GM12874 (cell line): ENCODE data around the gene TRMT5.

Source experiments
- TF ChIP-seq, protein P1 (sequence below): IDR thresholded peaks from 2 replicates; pipeline ENCODE4 v1.5.1; 2011; ENCODE audit warnings: low read depth, mild to moderate bottlenecking, control low read depth, low read length, moderate library complexity; ENCODE audit not compliant: insufficient read depth

The TRMT5 gene, protein sequence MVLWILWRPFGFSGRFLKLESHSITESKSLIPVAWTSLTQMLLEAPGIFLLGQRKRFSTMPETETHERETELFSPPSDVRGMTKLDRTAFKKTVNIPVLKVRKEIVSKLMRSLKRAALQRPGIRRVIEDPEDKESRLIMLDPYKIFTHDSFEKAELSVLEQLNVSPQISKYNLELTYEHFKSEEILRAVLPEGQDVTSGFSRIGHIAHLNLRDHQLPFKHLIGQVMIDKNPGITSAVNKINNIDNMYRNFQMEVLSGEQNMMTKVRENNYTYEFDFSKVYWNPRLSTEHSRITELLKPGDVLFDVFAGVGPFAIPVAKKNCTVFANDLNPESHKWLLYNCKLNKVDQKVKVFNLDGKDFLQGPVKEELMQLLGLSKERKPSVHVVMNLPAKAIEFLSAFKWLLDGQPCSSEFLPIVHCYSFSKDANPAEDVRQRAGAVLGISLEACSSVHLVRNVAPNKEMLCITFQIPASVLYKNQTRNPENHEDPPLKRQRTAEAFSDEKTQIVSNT

DNA sequence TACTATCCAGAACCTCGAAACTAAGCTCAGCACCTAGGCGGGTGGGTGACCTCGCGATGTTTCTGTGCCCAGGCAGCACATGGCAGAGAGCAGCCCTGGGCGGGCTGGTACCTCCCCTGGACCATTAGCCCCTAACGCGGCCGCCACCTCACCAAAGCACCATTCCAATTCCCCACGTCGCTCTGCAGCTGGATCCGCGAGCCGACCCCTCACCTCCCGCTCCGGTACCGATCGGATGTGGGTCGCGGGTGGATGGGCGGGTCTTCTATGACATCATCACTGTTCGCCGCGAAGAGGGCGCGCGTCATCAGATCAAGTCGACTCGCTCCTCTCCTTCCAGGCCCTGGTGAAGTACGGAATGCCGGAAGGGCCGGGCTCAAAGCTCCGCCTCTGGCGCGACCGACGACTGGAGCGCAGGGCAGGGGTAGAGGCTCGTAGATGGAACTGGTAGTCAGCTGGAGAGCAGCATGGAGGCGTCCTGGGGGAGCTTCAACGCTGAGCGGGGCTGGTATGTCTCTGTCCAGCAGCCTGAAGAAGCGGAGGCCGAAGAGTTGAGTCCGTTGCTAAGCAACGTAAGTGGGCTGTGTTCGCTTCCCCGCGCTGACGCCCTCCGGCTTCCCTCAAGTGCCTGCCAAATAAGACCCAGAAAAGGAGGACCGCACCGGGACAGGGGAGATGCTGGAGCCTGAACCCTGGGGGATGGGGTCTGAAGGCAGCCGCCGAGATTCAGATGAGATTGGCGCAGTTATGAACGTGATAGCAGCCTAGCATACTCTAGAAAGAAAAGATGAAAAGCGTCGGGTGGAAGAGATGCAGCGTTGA is at the start of gene TRMT5, which contains the start of gene SLC38A6:
TSS of gene TRMT5 (minus strand) at position 269 of the 822 bp plus-strand sequence. CDS start at position 163, 106 bp downstream.
TSS of gene SLC38A6 (plus strand) at position 435 of the 822 bp plus-strand sequence. CDS start at position 468, 33 bp downstream.
- TF ChIP-seq, protein P1, sequence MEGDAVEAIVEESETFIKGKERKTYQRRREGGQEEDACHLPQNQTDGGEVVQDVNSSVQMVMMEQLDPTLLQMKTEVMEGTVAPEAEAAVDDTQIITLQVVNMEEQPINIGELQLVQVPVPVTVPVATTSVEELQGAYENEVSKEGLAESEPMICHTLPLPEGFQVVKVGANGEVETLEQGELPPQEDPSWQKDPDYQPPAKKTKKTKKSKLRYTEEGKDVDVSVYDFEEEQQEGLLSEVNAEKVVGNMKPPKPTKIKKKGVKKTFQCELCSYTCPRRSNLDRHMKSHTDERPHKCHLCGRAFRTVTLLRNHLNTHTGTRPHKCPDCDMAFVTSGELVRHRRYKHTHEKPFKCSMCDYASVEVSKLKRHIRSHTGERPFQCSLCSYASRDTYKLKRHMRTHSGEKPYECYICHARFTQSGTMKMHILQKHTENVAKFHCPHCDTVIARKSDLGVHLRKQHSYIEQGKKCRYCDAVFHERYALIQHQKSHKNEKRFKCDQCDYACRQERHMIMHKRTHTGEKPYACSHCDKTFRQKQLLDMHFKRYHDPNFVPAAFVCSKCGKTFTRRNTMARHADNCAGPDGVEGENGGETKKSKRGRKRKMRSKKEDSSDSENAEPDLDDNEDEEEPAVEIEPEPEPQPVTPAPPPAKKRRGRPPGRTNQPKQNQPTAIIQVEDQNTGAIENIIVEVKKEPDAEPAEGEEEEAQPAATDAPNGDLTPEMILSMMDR = no peak

DNA sequence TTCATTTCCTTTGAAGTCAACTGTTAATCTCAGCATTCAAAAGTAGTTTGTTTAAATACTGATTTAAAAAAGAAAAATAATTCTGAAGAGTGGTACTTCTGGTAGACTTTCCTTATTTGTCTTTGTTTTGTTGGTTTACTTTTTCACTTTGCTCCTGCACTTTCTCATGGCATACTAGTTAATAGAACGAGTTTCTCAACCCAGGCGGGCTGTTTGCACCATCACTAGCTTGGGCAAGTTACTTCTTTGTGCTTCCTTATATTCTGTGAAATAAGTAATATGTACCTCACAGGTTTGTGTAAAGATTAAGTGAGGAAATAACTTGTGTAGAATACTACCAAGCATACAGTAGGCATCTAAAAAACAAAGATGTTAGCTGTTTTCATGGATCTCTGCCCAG is 45.6 kb upstream of the TRMT5 start:
- TF ChIP-seq, protein P1 = no peak

DNA sequence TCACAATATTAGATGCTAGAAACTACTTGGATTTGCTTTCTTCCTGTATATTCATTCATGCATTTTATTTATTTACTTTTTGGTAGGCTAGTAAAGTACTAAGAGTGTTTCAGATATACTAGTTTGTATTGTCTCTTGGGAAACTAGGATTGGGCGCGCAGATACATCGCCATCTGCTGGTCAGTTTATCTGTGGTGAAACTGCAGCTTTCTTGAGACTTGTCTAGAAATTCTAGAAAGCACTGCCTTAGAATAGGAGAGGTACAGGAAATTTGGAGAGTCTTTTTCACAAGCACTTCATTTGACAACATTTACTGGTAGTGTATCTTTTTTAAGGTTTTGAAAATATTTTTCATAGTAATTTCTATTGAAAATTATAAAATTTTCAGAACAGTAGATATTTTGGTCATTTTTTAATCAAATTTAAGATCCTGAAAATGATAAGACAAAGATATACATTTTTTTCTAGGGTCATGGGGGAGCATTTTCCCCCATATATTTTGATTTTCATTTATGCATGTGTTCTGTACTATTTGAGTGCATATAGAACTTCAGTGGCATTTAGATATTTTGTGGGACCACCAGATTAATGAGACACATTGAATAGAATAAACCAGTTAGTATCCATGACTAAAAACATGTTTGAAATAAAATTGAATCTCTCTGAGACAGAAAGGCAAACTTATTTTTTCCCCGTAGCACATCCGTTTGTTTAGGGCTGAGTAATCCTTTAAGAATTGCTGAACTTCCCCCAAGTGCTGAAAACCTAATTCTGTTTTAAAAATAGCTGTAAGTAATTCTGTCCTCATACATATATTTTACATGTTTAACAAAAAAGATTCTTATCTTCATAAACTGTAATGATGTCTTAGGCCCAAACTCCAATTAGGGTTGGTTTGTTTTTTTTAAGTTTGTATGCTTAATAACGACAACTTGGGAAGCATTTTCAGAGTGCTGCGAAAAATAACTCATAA is 44.7 kb upstream of the TRMT5 start:
- TF ChIP-seq, protein P1 = peak; percentile 52; the same call in 1 of the 2 replicates

DNA sequence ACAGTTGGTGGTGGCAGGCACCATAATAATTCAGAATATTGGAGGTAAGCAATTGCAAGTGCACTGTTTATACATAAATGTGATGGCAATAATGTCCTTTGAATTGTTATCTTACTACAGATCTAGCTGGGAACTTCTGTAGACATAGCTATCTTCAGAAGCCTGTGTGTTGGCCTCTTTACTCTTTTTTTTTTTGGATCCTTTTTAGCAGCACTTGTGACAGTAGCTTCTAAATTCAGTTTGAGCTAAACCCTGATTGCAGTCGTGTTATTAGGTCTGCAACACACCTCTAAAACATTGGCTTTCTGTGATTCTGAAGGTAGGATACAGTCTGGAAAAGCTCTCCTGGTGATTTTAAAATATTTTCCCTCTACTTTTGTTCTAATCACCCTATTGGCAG is 38.7 kb upstream of the TRMT5 start:
- TF ChIP-seq, protein P1 = no peak

DNA sequence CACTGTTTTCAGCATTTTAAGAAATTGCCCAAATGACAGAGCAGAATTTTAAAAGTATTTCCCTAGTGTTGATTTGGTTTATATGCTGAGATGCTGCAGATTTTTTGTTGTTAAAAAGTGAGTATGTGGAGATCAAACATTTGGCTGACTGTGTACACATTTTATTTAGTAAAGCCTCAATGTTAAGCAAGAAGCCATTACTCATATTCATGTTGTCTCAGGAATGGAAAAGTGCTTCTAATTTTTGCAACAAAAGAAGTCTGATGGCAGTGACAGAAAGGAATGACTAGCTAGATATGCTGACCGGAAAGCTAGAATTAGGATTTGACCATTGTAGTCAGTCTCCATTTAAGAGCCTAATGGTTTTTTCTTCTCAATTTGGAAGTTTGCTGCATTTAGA is 22.7 kb upstream of the TRMT5 start:
- TF ChIP-seq, protein P1 = no peak

DNA sequence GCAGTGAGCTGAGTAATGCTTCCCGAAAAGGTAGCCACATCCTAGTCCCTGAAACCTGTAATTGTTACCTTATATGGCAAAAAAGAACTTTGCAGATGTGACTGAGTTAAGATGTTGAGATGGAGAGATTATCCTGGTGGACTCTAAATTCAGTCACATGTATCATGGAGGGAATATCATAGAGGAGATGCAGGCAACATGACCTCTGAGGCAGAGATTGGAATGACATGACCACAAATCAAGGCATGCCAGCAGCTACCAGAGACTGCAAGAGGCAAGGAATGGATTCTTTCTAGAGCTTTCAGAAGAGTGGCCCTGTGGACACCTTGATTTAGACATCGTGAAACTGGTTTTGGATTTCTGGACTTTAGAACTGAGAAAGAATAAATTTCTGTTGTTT is 18.7 kb upstream of the TRMT5 start:
- TF ChIP-seq, protein P1 = no peak
